ENCODE results near the gene SGCD. TPM values are rescaled to one million over a fixed set of nuclear protein-coding genes. Genes with fewer than 3 reads are reported as not detected.

SGCD gene
- polyA plus RNA-seq, 1 of the 3 experiments (the other 2 are of a cell fraction): 0.87 TPM

- no peak overlapping the region for H3K27ac ChIP-seq (ENCODE audit: low read depth in 2 of 2, low read length in 1 of 2)
- TF ChIP-seq NFIC (IDR thresholded peaks at IDR 0.05; ENCODE audit: borderline replicate concordance): no peak
- no peak for TF ChIP-seq SIN3A (IDR thresholded peaks at IDR 0.05; ENCODE audit: borderline replicate concordance, low read depth, low read length)
- TF ChIP-seq PBX3 (IDR thresholded peaks at IDR 0.05): no peak
- TF ChIP-seq POLR2AphosphoS5 (IDR thresholded peaks at IDR 0.05; ENCODE audit: low read depth, low read length): no peak
- TF ChIP-seq GATA2 (CRISPR knock-in tag; IDR thresholded peaks at IDR 0.05): no peak
- TF ChIP-seq TEAD4 (IDR thresholded peaks at IDR 0.05; ENCODE audit: borderline replicate concordance, insufficient read depth): no peak
- no peak for TF ChIP-seq RFX5 (IDR thresholded peaks at IDR 0.05; ENCODE audit: low read length)
- TF ChIP-seq CTCF (IDR thresholded peaks at IDR 0.05): no peak
- TF ChIP-seq FOSL2 (IDR thresholded peaks at IDR 0.05; ENCODE audit: borderline replicate concordance, low read depth): no peak
- no peak for TF ChIP-seq FOXM1 (IDR thresholded peaks at IDR 0.05; ENCODE audit: low read depth)
- TF ChIP-seq IRF3 (IDR thresholded peaks at IDR 0.05; ENCODE audit: low read depth, low read length): no peak
- TF ChIP-seq TAF1 (IDR thresholded peaks at IDR 0.05; ENCODE audit: borderline replicate concordance, low read depth, low read length): no peak
- TF ChIP-seq REST (IDR thresholded peaks at IDR 0.05; ENCODE audit: low read depth, low read length): no peak
- TF ChIP-seq RXRA (IDR thresholded peaks at IDR 0.05; ENCODE audit: borderline replicate concordance, low read depth): no peak
- TF ChIP-seq CHD2 (IDR thresholded peaks at IDR 0.05; ENCODE audit: low read length, partially characterized antibody): no peak
- TF ChIP-seq TCF12 (IDR thresholded peaks at IDR 0.05): no peak
- no peaks in the 10 kb centered on the region for H3K4me1 ChIP-seq (ENCODE audit: control insufficient read depth in 1 of 2, insufficient read depth in 2 of 2, low read depth in 1 of 2, low read length in 1 of 2)
- ChIA-PET CTCF (no interaction called here), POLR2A (no interaction called here)
- WGBS (ENCODE audit: low lambda C conversion rate): 27% methylated on average over 2 of the region's 2 CpGs
- no peaks in the 10 kb centered on the region for H3K27me3 ChIP-seq (ENCODE audit: insufficient read depth)
- H3K9ac ChIP-seq: no peak overlapping the region
- H3K9me3 ChIP-seq: no peaks in the 10 kb centered on the region
- H4K20me1 ChIP-seq (ENCODE audit: insufficient read depth): no peaks in the 10 kb centered on the region
- no peaks in the 10 kb centered on the region for H3K79me2 ChIP-seq (ENCODE audit: insufficient read depth)
- no peaks in the 10 kb centered on the region for H3K36me3 ChIP-seq (replicated peaks in 1 of 2; ENCODE audit: control insufficient read depth in 1 of 2, insufficient read depth in 2 of 2, low read length in 1 of 2)
- H3K4me2 ChIP-seq: no peak overlapping the region
- no peak for DNase-seq
- H2AFZ ChIP-seq (ENCODE audit: low read depth): no peak overlapping the region
- H3F3A ChIP-seq (replicated peaks; ENCODE audit: insufficient read depth): no peaks in the 10 kb centered on the region
- no peaks in the 10 kb centered on the region for H3K9me2 ChIP-seq
- H3K4me3 ChIP-seq (ENCODE audit: low read depth in 2 of 2, low read length in 1 of 2): no peak overlapping the region
Observed at GRCh38 chr5:156615901-156616300, 288.9 kb downstream of the SGCD start.

Data from SK-N-SH (cell line).